ENCODE results near the gene TRHDE. TPM values are rescaled to one million over a fixed set of nuclear protein-coding genes. Genes with fewer than 3 reads are reported as not detected.

The TRHDE gene
- total RNA-seq, 1 experiment from 2014 or later: 1.9 TPM

GRCh38 chr12:72444125-72444524, 172.0 kb downstream of the TRHDE start:
- in situ Hi-C loops (cut with HindIII; ENCODE audit: low pct_unique_long_range_greater_than_20kb, low sequenced_read_pairs): no loop called here
- POLR2A ChIA-PET: interaction anchor here (0.6 kb wide), 1 partner anchor 737 kb away, joined by 10 read pairs; no protein-coding TSS in a partner anchor
- Histone ChIP-seq H3K27ac (ENCODE audit: low read length) (no peak overlapping the region), H3K4me1 (ENCODE audit: control insufficient read depth, insufficient read depth, low read length) (no peaks in the 10 kb centered on the region), H3K9me3 (ENCODE audit: control insufficient read depth, insufficient read depth, low read depth, low read length) (no peaks in the 10 kb centered on the region; the same call in 1 of the 2 replicates), H3K27me3 (ENCODE audit: control insufficient read depth, insufficient read depth, low read length) (no peaks in the 10 kb centered on the region), H3K4me3 (ENCODE audit: low read depth in 2 of 2, low read length in 2 of 2) (no peak overlapping the region), H3K36me3 (ENCODE audit: control insufficient read depth, insufficient read depth, low read length) (no peaks in the 10 kb centered on the region)
- DNase-seq (ENCODE audit: low read depth, low spot score) (no peak), ATAC-seq (no peak)
- intact Hi-C loops (cut with micrococcal nuclease; ENCODE audit: unreplicated experiment): no loop called here
- TF ChIP-seq CTCF (IDR thresholded peaks at IDR 0.05) (no peak), TCF7L2 (IDR thresholded peaks at IDR 0.05; ENCODE audit: low read depth, low read length) (no peak), SIN3A (IDR thresholded peaks at IDR 0.05; ENCODE audit: borderline replicate concordance, insufficient read depth, low read depth, low read length) (no peak), REST (IDR thresholded peaks at IDR 0.05; ENCODE audit: insufficient read depth in 1 of 2, low read depth in 2 of 2, low read length in 1 of 2) (no peak), POLR2AphosphoS5 (IDR thresholded peaks at IDR 0.05; ENCODE audit: low read depth, low read length) (no peak)
- CTCF ChIA-PET: no interaction called here
- BruUV-seq (replicated peaks): no TSS peak

- no peak for DNase-seq (ENCODE audit: low read depth, low spot score)
- intact Hi-C loops (cut with micrococcal nuclease; ENCODE audit: unreplicated experiment) (no loop called here), in situ Hi-C loops (cut with HindIII; ENCODE audit: low pct_unique_long_range_greater_than_20kb, low sequenced_read_pairs) (no loop called here)
- Histone ChIP-seq H3K9me3 (ENCODE audit: control insufficient read depth, insufficient read depth, low read depth, low read length) (no peaks in the 10 kb centered on the region; the same call in 1 of the 2 replicates), H3K4me1 (ENCODE audit: control insufficient read depth, insufficient read depth, low read length) (no peaks in the 10 kb centered on the region), H3K27me3 (ENCODE audit: control insufficient read depth, insufficient read depth, low read length) (no peaks in the 10 kb centered on the region), H3K4me3 (ENCODE audit: low read depth in 2 of 2, low read length in 2 of 2) (no peak overlapping the region), H3K27ac (ENCODE audit: low read length) (no peak overlapping the region), H3K36me3 (ENCODE audit: control insufficient read depth, insufficient read depth, low read length) (no peaks in the 10 kb centered on the region)
- ChIA-PET POLR2A (no interaction called here), CTCF (interaction anchor here (0.7 kb wide), 1 partner anchor 1971 kb away, joined by 3 read pairs; no protein-coding TSS in a partner anchor)
- TF ChIP-seq POLR2AphosphoS5 (IDR thresholded peaks at IDR 0.05; ENCODE audit: low read depth, low read length) (no peak), SIN3A (IDR thresholded peaks at IDR 0.05; ENCODE audit: borderline replicate concordance, insufficient read depth, low read depth, low read length) (no peak), REST (IDR thresholded peaks at IDR 0.05; ENCODE audit: insufficient read depth in 1 of 2, low read depth in 2 of 2, low read length in 1 of 2) (no peak), CTCF (IDR thresholded peaks at IDR 0.05) (no peak), TCF7L2 (IDR thresholded peaks at IDR 0.05; ENCODE audit: low read depth, low read length) (no peak)
- ATAC-seq: no peak
- BruUV-seq (replicated peaks): no TSS peak
These were observed 172.4 kb downstream of the TRHDE start for GRCh38 chr12:72444566-72444965.

Data from Panc1 (cell line).